Osteoblast (primary cell): ENCODE measurements around the gene AGPAT4. TPM values are rescaled to one million over a fixed set of nuclear protein-coding genes. Genes with fewer than 3 reads are reported as not detected.

Experiments used
- DNase-seq: peaks from one replicate; pipeline ENCODE4 v3.0.0; 2011; ENCODE audit warnings: low spot score, mixed read lengths; ENCODE audit not compliant: insufficient read length; ENCODE audit errors: missing footprints
- H2AFZ ChIP-seq: 2 replicates; pipeline ENCODE4 v1.6.0; 2011; ENCODE audit warnings: mild to moderate bottlenecking, low read length
- H3K27ac ChIP-seq: 2 replicates; pipeline ENCODE4 v1.5.1; 2011; ENCODE audit warnings: mild to moderate bottlenecking, low read depth, low read length, moderate library complexity
- H3K27me3 ChIP-seq: 2 replicates; pipeline ENCODE4 v1.6.0; 2012; ENCODE audit warnings: mild to moderate bottlenecking, control low read depth, inconsistent platforms, low read length, moderate library complexity; ENCODE audit not compliant: insufficient read depth
- H3K36me3 ChIP-seq: 2 replicates; pipeline ENCODE4 v1.5.1; 2011; ENCODE audit warnings: mild to moderate bottlenecking, low read length, control low read depth, moderate library complexity; ENCODE audit not compliant: insufficient read depth
- H3K4me1 ChIP-seq: 2 replicates; pipeline ENCODE4 v1.5.1; 2011; ENCODE audit warnings: mild to moderate bottlenecking, low read length, control low read depth, moderate library complexity; ENCODE audit not compliant: insufficient read depth
- H3K4me2 ChIP-seq: 2 replicates; pipeline ENCODE4 v1.6.0; 2011; ENCODE audit warnings: mild to moderate bottlenecking, low read length; ENCODE audit not compliant: insufficient read depth
- H3K4me3 ChIP-seq: fragments of 200-600 bp; sonication (generic); 3 replicates; pipeline ENCODE4 v1.5.1; 2012; ENCODE audit warnings: mild to moderate bottlenecking, low read length, inconsistent platforms; ENCODE audit not compliant: insufficient read depth
- H3K79me2 ChIP-seq: 2 replicates; pipeline ENCODE4 v1.6.0; 2012; ENCODE audit warnings: mild to moderate bottlenecking, low read length, control low read depth, inconsistent platforms; ENCODE audit not compliant: insufficient read depth
- H3K9me3 ChIP-seq: 2 replicates; pipeline ENCODE4 v1.5.1; 2011; ENCODE audit warnings: low read depth, low read length, control low read depth
- H4K20me1 ChIP-seq: 2 replicates; pipeline ENCODE4 v1.6.0; 2012; ENCODE audit warnings: mild to moderate bottlenecking, low read length, control low read depth; ENCODE audit not compliant: insufficient read depth
- CTCF ChIP-seq: IDR thresholded peaks from 2 replicates; pipeline ENCODE4 v1.5.1; 2011; ENCODE audit warnings: mild to moderate bottlenecking, low read depth, low read length, moderate library complexity; ENCODE audit errors: extremely low read depth
- total RNA-seq: library from RNA; depleted of rRNA; stranded (reverse); fragments of >200 nt; gene quantifications from 2 replicates; pipeline ENCODE4 v1.2.3, GENCODE V29; 2012

Gene AGPAT4
- total RNA-seq, 1 donor = 13.8 TPM

GRCh38 chr6:161134550-161135298, 139.1 kb downstream of the AGPAT4 start:
- Histone ChIP-seq H3K4me3 (no peak overlapping the region), H3K9me3 (no peaks in the 10 kb centered on the region), H3K36me3 (peaks cover 18% of the 10 kb centered on the region), H4K20me1 (no peaks in the 10 kb centered on the region), H2AFZ (no peak overlapping the region), H3K79me2 (no peaks in the 10 kb centered on the region), H3K4me2 (no peak overlapping the region), H3K27me3 (no peaks in the 10 kb centered on the region), H3K27ac (peak overlapping the region; percentile 42), H3K4me1 (peaks cover 4% of the 10 kb centered on the region)
- DNase-seq = no peak
- no peak for TF ChIP-seq CTCF

GRCh38 chr6:161133963-161134362, 139.9 kb downstream of the AGPAT4 start:
- H3K9me3 ChIP-seq = no peaks in the 10 kb centered on the region
- no peak for DNase-seq
- H4K20me1 ChIP-seq = no peaks in the 10 kb centered on the region
- no peak overlapping the region for H2AFZ ChIP-seq
- H3K27ac ChIP-seq = peak overlapping the region; percentile 42
- no peak overlapping the region for H3K4me3 ChIP-seq
- peaks cover 18% of the 10 kb centered on the region for H3K36me3 ChIP-seq
- TF ChIP-seq CTCF = no peak
- no peaks in the 10 kb centered on the region for H3K27me3 ChIP-seq
- no peaks in the 10 kb centered on the region for H3K79me2 ChIP-seq
- H3K4me2 ChIP-seq = no peak overlapping the region
- H3K4me1 ChIP-seq = peaks cover 4% of the 10 kb centered on the region

DNA sequence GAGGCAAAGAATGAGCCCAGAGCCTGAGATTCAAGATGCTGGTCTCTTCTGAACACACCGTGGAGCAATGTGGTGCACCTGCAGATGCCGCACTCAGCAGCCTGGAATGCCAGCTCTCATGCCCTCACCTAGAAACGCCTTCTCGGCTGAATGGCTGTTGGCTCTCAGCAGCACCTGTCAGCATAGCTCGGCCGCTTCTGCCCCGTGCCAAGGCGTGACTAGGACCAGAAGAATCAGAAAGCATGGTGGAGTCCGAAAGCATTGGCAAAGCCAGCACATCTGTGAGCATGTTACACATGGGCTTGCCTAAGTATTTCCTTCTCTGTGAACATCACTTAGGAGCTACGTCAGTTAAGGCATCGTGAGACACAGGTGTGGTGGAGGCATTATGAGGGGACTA, 141.5 kb downstream of the AGPAT4 start:
- no peak for DNase-seq
- peaks cover 7% of the 10 kb centered on the region for H3K4me1 ChIP-seq
- H3K79me2 ChIP-seq = no peaks in the 10 kb centered on the region
- no peak overlapping the region for H3K4me2 ChIP-seq
- TF ChIP-seq CTCF = no peak
- H4K20me1 ChIP-seq = no peaks in the 10 kb centered on the region
- no peak overlapping the region for H3K27ac ChIP-seq
- H3K9me3 ChIP-seq = no peaks in the 10 kb centered on the region
- no peak overlapping the region for H3K4me3 ChIP-seq
- H3K36me3 ChIP-seq = peaks cover 18% of the 10 kb centered on the region
- no peaks in the 10 kb centered on the region for H3K27me3 ChIP-seq
- no peak overlapping the region for H2AFZ ChIP-seq

DNA sequence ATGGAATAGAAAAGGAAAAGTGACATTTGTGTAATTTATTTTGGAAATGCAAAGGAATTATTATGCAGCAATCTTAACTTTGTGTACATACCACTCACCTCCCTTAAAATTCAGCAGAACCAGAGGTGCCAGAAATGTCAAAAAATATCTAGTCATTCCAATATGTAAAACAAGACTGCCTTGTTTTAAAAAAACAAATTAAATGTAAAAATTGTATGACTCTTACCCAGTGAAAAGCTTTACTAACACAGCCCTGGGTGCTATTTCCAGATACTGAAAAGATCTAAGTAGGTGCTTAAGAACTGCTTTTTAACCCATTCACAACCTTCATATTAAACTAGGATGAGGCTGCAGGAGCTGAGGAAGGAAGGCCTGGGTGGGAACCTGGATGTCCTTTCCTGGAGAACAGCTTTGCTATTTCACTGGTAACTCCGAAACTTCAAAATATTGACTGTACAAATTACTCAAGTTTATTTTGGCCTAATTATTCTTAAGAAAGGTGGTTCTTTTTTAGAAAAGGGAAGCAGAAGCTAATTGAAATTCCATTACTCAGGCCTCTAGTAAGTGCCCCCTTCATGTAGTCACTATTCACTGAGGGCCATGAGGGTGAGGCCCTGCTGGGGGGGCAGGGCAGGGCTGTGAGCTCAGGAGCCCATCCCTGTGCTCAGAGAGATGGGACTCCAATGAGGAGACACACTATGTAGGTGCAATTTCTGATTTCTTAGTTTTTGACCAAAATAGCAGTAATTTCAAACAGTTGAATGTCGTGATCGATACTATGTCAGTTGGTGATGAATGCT, 142.7 kb downstream of the AGPAT4 start:
- H3K36me3 ChIP-seq = peaks cover 18% of the 10 kb centered on the region
- H3K4me2 ChIP-seq = no peak overlapping the region
- no peaks in the 10 kb centered on the region for H3K79me2 ChIP-seq
- TF ChIP-seq CTCF = no peak
- no peak overlapping the region for H3K27ac ChIP-seq
- peaks cover 7% of the 10 kb centered on the region for H3K4me1 ChIP-seq
- H3K9me3 ChIP-seq = no peaks in the 10 kb centered on the region
- H4K20me1 ChIP-seq = no peaks in the 10 kb centered on the region
- no peaks in the 10 kb centered on the region for H3K27me3 ChIP-seq
- no peak overlapping the region for H2AFZ ChIP-seq
- no peak for DNase-seq
- H3K4me3 ChIP-seq = no peak overlapping the region
